ENCODE measurements around the gene HUS1. TPM values are rescaled to one million over a fixed set of nuclear protein-coding genes. Genes with fewer than 3 reads are reported as not detected.

HUS1 gene
- total and polyA plus RNA-seq, 2 of the 8 experiments (the other 6 are each of a cell fraction or from before 2014, with no cell fraction given) = 15.0 to 33.0 TPM

DNA sequence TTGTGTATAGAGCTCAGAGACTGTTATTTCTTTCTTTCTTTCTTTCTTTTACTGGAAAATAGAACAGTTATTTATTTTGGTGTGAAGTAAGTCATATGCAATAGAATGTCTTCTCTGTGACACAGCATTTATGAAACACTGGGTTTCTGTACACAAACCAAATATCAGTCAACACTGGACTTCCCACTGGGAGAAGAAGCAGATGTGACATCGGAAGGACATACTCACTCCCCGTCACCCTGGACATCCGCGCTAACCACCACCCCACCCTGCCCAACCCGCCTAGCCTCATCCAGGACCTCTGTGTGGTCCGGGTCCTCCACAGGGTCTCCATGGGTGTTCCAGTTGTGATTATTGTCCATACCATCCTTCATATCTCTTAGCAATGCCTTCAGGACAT lies 27.5 kb upstream of the HUS1 start (continued):
- TF ChIP-seq ZNF274 (IDR thresholded peaks at IDR 0.05; ENCODE audit: borderline replicate concordance, extremely low read depth, low read length) = no peak
